GM21360 (cell line): Measurements from ENCODE around the gene DMRT2.

ENCODE experiments used
- ATAC-seq: cut with Tn5 transposase; IDR thresholded peaks from one replicate; pipeline ENCODE4 v1.9.1; 2021; ENCODE audit warnings: mild to moderate bottlenecking, moderate library complexity; ENCODE audit not compliant: unreplicated experiment

Gene DMRT2

DNA sequence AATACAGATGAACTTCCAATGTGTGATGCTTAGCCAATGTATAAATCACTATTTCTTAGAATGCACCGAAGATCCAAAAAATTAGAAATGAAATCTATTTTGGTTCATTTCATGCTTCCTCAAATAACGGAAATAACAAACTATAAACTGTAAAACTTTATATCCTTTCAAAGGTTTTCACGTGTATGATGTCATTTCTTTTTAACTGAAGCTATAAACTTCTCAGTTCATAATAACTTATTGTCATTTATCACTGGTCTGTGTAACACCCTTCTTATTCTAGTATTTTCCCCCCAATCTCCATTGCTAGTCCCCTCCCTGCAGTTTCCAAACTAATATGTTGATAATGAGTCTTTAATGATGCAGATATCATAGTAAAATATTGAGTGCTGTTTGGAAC is 36.4 kb downstream of the DMRT2 start:
- ATAC-seq = no peak

DNA sequence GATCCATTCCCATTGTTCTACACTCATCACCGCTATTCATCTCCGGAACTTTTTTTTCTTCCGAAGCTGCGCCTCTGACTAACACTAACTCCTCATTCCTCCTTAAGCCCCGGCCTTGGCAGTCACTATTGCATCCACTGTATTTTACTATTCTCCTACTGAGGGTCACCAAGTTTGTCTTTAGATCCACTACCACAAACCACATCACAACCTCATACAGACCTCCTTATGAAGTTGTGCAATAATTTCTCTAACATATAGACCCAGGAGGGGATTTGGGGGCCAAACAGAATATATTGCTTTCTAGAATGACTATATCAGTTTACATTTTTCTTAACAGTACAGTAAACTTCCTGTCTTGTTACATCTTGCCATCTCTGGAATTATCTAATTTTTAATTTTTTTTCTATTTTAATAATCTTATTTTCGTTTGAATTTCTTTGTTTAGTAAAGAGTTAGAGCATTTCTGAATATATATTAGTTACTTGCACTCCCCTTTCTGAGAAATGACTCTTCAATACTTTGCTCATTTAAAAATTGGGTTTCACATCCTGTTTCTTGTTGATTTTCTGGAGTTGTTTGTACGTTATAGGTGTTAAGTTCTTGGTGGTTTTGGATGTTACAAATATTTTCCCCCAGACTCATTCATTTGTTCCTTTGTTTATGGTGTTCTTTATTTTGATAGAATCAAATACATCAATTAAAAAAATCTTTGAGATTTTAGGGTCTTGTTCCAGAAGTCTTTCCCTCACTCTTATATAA is 37.1 kb downstream of the DMRT2 start:
- no peak for ATAC-seq

DNA sequence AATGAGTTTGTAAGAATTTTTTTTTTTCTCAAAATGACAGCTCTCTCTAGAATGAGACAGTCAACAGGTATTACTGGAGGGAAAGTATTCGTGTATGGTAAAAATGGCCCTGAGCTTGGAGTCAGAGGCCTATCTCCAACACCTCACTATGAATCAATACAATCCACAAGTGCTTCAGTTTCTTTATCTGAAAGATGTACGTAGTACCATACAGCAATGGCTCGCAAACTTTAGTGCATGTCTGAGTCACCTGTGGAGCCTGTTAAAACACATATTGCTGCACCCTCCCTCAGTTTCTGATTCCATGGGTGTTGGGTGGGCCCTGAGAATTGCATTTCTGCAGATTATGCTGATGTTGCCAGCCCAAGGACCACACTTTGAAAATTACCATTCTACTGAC is 44.6 kb downstream of the DMRT2 start:
- no peak for ATAC-seq

DNA sequence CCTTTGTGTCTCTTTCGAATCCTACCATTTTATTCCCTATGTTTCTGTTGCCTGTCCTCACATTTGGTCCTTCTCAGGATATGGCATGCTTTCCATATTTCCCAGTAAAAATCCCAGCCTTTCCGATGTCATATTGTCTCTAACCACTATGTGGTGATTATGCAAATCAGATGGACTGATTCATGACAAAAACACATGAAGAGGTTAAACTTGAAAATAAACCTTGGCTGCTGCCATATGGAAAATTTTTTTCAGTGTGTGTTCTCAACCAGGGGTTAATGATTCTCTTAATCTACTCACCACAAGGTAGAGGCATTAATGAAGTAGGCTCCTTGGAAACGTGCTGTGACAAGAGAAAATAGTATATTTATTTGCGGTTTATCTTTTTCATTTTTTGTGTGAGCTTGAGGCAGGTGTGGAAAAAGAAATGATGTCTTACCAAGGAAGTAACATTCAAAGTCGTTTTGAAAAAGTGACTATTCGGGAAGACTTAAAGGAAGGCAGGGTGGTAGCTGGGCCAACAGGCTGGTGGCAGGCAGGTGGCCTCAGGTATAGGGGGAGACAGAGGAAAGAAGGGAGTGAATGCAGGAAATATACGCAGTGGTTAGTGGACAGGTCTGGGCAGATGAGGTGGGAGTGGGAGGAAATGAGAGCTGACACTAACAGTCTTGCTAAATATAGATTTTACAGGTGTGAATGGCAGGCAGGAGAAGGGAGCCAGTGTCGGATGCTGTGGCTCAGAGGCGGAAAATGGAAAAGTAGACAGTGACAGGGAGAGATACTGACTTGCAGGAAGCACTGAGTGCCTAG is 46.2 kb downstream of the DMRT2 start:
- ATAC-seq = no peak

DNA sequence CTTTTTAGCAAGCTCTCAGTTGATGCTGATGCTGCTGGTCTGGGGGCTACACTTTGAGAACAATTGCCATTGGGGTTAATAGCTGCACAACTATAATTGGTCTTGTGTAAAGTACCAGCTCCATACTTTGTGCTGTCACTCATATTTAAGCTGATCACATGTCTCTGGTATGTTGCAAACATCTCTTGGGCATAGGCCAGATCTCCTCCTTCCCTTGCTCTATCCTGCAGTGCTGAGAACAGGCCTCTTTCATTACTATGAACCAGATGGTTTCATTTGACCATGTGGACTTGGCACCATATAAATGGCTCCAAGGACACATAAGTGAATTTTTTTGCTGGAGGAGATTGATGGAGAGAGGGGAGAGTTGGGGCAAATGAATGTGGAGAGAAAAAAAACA is 48.4 kb downstream of the DMRT2 start:
- ATAC-seq = no peak

DNA sequence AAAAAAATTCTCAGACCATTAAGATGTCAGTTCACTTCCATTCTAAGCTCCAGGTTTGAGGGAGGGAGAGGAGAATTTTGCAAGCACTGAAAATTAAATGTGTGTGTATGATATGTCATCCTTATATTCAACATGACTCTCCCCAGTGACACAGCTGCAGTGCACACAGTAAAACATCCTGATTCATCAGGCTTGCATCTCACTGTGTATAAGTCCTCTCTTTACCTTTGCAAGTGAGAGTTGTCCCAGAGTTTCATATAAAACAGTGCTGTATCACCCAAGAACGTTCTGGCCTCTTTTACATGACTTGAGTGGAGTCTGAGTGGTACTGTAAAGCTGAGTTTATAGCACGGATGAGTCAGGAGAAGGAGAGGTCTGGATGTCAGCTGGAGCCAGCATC is 50.0 kb downstream of the DMRT2 start:
- ATAC-seq = no peak

DNA sequence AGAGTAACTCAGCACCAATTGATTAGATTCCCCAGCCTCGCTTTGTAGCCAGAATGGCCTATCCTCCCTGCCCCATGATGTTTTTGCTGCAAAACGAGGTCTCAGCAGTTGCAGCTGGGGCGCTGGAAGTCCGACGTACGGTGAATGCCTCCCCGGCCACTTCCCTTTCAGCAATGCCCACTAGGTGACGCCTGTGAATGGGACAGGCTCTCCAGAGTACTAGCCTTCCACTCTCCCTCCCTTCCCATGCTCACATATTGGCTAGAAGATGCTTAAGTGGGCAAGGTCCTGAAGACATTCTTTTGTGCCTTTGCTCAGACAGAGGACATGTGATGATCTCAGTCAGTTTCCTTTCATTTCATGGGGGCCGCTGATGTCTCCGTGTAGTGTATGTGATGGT is 50.8 kb downstream of the DMRT2 start:
- ATAC-seq = no peak

DNA sequence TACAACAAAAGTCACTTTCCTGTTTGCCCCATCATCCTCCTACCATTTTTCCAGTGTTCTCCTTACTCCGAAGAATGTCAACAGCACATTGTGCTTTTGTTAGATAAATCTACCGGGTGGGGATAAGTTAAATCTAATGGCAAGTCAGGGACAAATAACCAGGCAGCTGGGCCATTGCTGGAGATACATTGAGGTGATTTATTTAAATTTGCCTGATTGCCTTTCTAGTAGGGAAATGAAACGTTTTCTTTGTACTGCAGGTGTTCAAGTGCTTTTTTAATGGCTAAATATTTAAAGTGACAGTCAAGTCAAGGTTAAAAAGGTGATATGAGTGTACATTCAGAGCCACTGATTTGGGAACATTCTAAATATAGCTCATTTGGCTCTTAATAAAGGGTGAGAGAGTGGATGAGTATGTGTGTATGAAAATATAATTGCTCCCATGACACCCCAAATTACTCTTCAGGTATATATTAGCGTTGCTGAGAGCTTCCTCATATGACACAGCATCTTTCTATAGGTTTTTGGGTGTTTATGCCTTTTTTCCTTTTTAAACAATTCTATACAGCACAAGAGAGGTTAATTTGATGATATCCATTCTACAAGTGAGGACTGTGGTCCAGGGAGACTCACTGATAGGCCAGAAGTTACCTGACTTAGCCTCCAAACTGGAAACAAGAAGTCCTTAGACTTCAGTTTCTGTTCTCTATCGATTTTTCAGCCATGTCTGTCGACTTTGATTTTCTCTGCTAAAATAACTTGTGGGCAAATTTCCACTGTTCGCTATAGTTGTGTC is 51.9 kb downstream of the DMRT2 start:
- ATAC-seq = no peak

DNA sequence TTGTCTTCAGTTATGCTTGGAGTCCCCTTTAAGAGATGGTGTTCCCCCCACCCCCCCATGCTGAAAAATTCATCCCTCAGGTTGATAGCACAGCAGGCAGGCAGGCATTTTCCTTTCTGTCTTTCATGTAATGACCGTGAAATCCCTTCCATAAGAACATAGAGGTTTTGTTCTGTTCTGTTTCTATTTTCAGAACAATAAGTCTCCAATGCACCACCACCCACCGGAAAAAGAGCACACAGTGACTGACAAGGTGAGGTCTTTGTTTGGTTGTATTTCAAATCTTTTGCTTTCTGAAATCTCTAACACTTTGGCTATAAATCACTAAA is 52.4 kb downstream of the DMRT2 start:
- ATAC-seq = no peak
